HG03196 (cell line): ENCODE results near the gene ACTC1.

ENCODE experiments used
- ATAC-seq: cut with Tn5 transposase; IDR thresholded peaks from one replicate; pipeline ENCODE4 v1.9.1; 2021; ENCODE audit not compliant: unreplicated experiment

ACTC1 gene

GRCh38 chr15:34802371-34802770, 7.0 kb upstream of the ACTC1 start:
- ATAC-seq = no peak

- no peak for ATAC-seq
These were observed 4.1 kb upstream of the ACTC1 start for GRCh38 chr15:34799149-34800101.

DNA sequence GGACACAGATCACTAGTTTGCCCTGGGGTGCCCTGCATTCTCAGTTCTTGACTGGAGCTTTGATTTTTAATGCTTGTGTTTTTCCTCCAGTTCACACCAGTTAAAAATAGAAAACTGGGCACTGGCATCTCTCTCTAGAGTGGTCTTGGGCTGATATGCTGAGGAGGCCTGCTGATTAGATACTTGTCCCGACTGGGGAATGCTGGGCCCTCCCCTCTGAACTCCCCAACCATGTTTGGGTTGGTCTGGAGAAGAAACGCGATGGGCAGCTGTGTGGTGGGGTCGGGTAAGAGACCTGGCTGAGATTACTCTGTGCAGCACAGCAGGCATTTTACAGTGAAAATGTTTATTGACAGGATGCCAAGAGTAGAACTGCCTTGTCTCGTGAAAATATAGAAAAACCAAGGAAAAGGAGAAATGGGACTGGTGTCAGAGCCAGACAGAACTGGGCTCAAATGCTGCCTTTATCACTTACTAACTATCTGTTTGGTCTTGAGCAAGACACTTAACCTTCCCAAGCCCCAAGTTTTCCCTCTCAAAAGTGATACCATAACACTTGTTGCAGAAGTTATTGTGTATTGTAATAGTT, 1.6 kb upstream of the ACTC1 start:
- no peak for ATAC-seq

- no peak for ATAC-seq
These were observed 651 bp downstream of the ACTC1 start for GRCh38 chr15:34794590-34795206.

DNA sequence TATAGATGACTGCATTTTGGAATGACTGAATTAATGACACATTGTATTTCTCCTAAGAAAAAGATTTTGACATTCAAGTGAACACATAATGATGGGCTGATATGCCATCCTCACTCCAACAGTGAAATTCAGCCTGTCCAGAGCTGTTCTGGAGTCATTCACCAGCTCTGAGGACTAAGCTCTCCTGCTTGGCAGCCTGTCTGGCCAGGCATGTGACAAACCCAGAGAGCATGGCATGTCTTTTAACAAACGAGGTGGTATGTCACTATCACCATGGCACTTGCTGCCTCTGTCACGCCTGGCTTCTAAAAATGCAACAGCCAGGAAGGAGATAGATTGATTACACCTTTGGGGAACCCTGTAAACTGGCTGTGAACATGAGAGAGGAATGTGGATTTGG, 1.4 kb downstream of the ACTC1 start:
- no peak for ATAC-seq

DNA sequence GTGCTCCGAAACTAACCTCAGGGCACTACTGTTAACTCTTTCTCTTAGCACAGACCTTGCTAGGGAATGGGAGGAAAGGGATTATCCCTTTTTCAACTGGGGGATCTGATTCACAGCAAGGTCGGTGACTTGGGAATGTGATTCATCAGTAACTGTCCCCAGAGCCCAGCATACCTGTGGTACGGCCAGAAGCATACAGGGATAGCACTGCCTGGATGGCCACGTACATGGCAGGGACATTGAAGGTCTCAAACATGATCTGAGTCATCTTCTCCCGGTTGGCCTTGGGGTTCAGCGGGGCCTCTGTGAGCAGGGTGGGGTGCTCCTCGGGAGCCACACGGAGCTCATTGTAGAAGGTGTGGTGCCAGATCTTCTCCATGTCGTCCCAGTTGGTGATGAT, 2.3 kb downstream of the ACTC1 start:
- ATAC-seq = no peak

DNA sequence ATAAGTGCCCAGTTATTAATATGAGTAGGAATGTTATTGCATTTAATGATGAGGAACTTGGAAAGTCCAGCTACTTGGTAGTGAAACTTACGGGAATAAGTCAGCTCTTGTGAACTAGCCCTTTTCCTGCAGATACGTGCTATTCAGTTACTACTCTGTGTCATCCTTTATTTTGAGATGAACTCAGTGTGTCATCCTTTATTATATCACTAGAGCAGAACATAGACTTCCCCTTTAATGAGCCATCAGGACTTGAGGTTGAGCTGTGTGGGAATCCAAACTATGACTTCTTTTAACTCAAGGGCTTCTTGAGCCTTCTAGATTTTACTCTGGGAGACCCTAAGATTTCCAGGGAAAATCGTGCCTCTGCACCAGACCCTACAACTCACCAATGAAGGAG, 3.6 kb downstream of the ACTC1 start:
- ATAC-seq = no peak

GRCh38 chr15:34790121-34790520, 5.2 kb downstream of the ACTC1 start:
- no peak for ATAC-seq

GRCh38 chr15:34789326-34789725, 6.0 kb downstream of the ACTC1 start:
- ATAC-seq = no peak

DNA sequence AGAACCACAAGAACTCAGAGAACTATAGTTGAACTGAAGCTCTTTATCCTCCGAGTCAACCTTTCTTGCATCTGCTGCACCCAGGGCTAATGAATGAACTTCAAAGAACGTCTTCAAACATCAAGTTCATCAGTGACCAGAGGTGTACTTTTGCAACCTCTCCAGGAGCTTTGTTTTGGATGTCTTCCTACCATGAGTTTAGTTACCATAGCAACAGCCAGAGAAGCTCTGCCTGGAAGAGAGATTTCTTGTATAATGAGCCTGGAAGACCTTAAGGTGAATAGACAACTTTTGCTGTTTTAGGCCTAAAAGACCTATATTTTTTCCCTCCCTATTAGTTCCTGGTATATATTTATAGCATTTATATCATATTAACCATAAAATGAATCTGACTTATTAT, 9.1 kb downstream of the ACTC1 start:
- ATAC-seq = no peak

- ATAC-seq = no peak
These were observed 11.4 kb downstream of the ACTC1 start for GRCh38 chr15:34783991-34784390.

- ATAC-seq = no peak
These were observed 11.9 kb downstream of the ACTC1 start for GRCh38 chr15:34783431-34783830.

DNA sequence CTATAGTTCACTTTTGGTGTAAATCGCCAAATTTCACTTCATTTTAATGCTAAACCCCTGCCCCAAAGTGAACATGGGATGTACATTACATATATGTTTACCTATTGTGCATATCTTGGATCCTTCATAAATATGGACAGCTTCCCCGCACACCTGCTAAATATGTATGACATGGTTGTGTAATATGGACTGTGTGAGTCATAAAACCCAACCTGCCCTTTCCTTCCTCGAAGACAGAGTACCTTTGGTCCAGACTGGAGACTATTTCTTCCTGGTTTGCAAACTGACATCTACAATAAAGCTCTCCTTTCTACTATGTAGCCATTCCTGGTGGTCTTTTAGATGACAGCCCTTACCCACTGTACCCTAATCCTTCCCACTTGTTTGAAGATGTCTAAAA, 12.4 kb downstream of the ACTC1 start:
- no peak for ATAC-seq

- ATAC-seq = no peak
These were observed 14.6 kb downstream of the ACTC1 start for GRCh38 chr15:34780725-34781124.

DNA sequence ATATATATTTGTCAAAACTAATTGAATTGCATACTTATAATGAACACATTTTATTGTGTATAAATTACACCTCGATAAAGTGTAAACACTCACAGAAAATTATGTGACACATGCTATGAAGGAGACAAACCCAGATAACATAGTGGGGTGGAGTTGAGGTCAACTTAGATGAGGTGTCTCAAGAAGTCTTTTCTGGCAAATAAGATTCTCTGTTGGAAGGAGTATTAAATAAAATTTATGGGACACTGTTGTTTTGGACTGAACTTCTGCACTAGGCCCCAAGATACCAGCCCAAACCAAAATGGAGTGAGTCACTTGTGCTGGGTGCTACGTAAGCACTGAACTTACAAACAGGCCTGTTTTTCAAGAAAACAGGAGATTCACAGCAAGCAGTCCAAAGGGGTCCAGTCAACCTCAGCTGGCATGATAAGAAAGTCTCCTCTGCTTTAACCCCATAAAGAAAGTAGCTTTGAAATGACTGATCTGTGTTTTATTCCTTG, 18.7 kb downstream of the ACTC1 start:
- no peak for ATAC-seq

DNA sequence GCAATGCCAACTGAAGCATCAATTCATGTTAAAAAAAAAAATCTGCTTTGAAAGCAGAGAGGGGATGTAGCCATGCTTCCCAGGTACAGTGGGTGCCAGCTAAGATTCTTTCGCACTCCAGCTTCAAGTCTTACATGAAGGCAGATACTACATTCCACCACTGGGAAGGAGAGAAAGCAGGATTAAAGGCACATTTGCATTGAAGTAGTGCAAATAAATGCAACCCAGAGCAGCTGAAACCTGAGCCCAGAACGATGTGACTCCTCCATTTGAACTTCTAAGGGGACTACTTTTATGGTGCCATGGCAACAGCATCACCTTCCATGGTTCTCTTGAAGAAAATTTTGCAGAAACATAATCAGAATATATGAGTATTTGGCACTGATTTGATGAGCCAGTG, 21.4 kb downstream of the ACTC1 start:
- no peak for ATAC-seq

DNA sequence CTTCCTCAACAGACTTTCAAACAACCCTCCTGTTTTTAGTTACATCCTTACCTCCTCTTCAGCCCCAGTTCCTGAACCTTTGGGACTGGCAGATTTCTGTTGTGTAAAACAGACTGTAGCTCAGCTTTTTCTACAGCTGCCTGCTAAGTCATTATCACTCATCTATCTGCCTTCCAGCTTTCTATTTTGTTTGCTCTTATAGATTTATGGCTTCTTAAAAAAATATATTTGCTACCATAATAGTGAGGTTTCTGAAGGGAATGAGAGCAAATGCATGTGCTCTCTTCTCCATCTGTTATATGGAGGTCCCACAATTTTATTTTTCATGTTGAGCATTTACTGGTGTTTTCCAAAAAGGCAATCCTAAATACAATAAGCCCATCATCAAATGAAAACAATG, 22.3 kb downstream of the ACTC1 start:
- no peak for ATAC-seq

GRCh38 chr15:34772312-34772711, 23.0 kb downstream of the ACTC1 start:
- no peak for ATAC-seq

- ATAC-seq = no peak
These were observed 25.6 kb downstream of the ACTC1 start for GRCh38 chr15:34769711-34770110.

GRCh38 chr15:34768530-34768929, 26.8 kb downstream of the ACTC1 start:
- ATAC-seq = no peak

DNA sequence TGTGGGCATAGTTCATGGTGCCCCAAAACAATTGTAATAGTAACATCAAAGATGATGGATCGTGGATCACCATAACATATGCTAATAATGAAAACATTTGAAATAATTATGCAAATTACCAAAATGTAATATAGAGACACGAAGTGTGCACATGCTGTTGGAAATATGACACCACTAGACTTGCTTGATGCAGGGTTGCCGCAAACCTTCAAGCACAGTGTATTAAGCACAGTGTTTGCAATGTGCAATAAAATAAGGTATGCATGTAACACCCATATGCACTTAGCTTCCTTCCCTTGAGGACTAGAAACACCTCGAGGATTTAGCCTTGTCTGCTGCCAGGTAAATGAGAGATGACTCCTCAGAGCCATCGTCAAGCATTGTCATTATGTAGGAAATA, 29.6 kb downstream of the ACTC1 start:
- ATAC-seq = no peak

DNA sequence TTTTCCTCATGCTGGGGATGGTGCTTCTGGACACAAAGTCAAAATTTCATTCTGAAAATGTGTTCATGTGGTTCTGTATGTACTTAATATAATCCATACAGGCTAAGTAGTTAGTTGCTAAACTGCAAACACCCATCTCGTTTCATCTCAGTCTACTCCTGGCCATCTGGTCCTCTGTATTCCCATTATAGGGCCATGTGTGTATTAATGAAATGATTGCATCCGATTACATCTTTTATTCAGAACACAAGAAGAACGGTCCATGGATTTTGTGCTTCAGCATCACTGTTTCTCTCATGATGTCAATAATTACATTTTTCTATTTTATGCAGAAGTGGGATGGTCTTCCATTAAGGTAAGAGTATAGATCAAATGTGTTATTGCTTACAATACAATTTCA, 34.4 kb downstream of the ACTC1 start:
- no peak for ATAC-seq
